ENCODE data around the gene SPOUT1. TPM values are rescaled to one million over a fixed set of nuclear protein-coding genes. Genes with fewer than 3 reads are reported as not detected.
"Not testable (repeated sequence)": the region's sequence is repeated elsewhere in the genome, so short reads cannot be mapped to it uniquely, and the experiment has no call there.

SPOUT1 gene
- total RNA-seq, 1 donor from 2014 or later = 25.6 TPM

- Mint-ChIP-seq H3K27me3 (ENCODE audit: low read depth) (no peaks in the 10 kb centered on the region), H3K4me3 (ENCODE audit: unreplicated experiment) (no peak overlapping the region), H3K27ac (ENCODE audit: unreplicated experiment) (no peak overlapping the region), H3K9me3 (ENCODE audit: low read depth) (peaks cover 4% of the 10 kb centered on the region), H3K36me3 (ENCODE audit: low read depth) (no peaks in the 10 kb centered on the region), H3K4me1 (ENCODE audit: low read depth) (peaks cover 12% of the 10 kb centered on the region)
- no peak for DNase-seq (ENCODE audit: low spot score)
- no peak for TF ChIP-seq CTCF (IDR thresholded peaks at IDR 0.05)
Observed at GRCh38 chr9:128782669-128783068, 46.9 kb downstream of the SPOUT1 start.

- H3K4me1 Mint-ChIP-seq (ENCODE audit: low read depth) = peaks cover 11% of the 10 kb centered on the region
- peaks cover 4% of the 10 kb centered on the region for H3K9me3 Mint-ChIP-seq (ENCODE audit: low read depth)
- DNase-seq (ENCODE audit: low spot score) = no peak
- H3K27ac Mint-ChIP-seq (ENCODE audit: unreplicated experiment) = no peak overlapping the region
- H3K36me3 Mint-ChIP-seq (ENCODE audit: low read depth) = no peaks in the 10 kb centered on the region
- H3K4me3 Mint-ChIP-seq (ENCODE audit: unreplicated experiment) = no peak overlapping the region
- TF ChIP-seq CTCF (IDR thresholded peaks at IDR 0.05) = no peak
- H3K27me3 Mint-ChIP-seq (ENCODE audit: low read depth) = no peaks in the 10 kb centered on the region
Observed at GRCh38 chr9:128781187-128782070, 48.2 kb downstream of the SPOUT1 start.

GRCh38 chr9:128780093-128780492 lies 49.5 kb downstream of the SPOUT1 start:
- not testable (repeated sequence) for H3K36me3 Mint-ChIP-seq (ENCODE audit: low read depth); H3K27me3 Mint-ChIP-seq (ENCODE audit: low read depth); DNase-seq (ENCODE audit: low spot score); H3K4me3 Mint-ChIP-seq (ENCODE audit: unreplicated experiment); H3K9me3 Mint-ChIP-seq (ENCODE audit: low read depth); H3K27ac Mint-ChIP-seq (ENCODE audit: unreplicated experiment)
- peaks cover 11% of the 10 kb centered on the region for H3K4me1 Mint-ChIP-seq (ENCODE audit: low read depth)

- DNase-seq (ENCODE audit: low spot score) = no peak
- no peaks in the 10 kb centered on the region for H3K27me3 Mint-ChIP-seq (ENCODE audit: low read depth)
- H3K4me1 Mint-ChIP-seq (ENCODE audit: low read depth) = peaks cover 19% of the 10 kb centered on the region
- H3K27ac Mint-ChIP-seq (ENCODE audit: unreplicated experiment) = no peak overlapping the region
- H3K36me3 Mint-ChIP-seq (ENCODE audit: low read depth) = no peaks in the 10 kb centered on the region
- H3K9me3 Mint-ChIP-seq (ENCODE audit: low read depth) = peaks cover 2% of the 10 kb centered on the region
- no peak for TF ChIP-seq CTCF (IDR thresholded peaks at IDR 0.05)
- no peak overlapping the region for H3K4me3 Mint-ChIP-seq (ENCODE audit: unreplicated experiment)
Observed at GRCh38 chr9:128774804-128775203, 54.8 kb downstream of the SPOUT1 start.

- Mint-ChIP-seq H3K27me3 (ENCODE audit: low read depth) (no peaks in the 10 kb centered on the region), H3K9me3 (ENCODE audit: low read depth) (peaks cover 2% of the 10 kb centered on the region), H3K4me1 (ENCODE audit: low read depth) (peaks cover 26% of the 10 kb centered on the region), H3K27ac (ENCODE audit: unreplicated experiment) (no peak overlapping the region), H3K4me3 (ENCODE audit: unreplicated experiment) (no peak overlapping the region), H3K36me3 (ENCODE audit: low read depth) (no peaks in the 10 kb centered on the region)
- no peak for DNase-seq (ENCODE audit: low spot score)
- no peak for TF ChIP-seq CTCF (IDR thresholded peaks at IDR 0.05)
Observed at GRCh38 chr9:128773049-128773448, 56.5 kb downstream of the SPOUT1 start.

Measured in chondrocyte (in vitro differentiated cells).